GM12872 (cell line): ENCODE data around the gene FHOD1.

Experiments
- TF ChIP-seq, protein P1 (sequence below): IDR thresholded peaks from 3 replicates; pipeline ENCODE4 v1.5.1; 2011; ENCODE audit warnings: low read depth, mild to moderate bottlenecking, low read length, moderate library complexity; ENCODE audit not compliant: insufficient read depth

The FHOD1 gene

GRCh38 chr16:67247192-67248072 lies at the start of gene FHOD1:
FHOD1 (minus strand) TSS chr16:67247481; CDS start chr16:67247410, 71 bp downstream.
- TF ChIP-seq, protein P1, sequence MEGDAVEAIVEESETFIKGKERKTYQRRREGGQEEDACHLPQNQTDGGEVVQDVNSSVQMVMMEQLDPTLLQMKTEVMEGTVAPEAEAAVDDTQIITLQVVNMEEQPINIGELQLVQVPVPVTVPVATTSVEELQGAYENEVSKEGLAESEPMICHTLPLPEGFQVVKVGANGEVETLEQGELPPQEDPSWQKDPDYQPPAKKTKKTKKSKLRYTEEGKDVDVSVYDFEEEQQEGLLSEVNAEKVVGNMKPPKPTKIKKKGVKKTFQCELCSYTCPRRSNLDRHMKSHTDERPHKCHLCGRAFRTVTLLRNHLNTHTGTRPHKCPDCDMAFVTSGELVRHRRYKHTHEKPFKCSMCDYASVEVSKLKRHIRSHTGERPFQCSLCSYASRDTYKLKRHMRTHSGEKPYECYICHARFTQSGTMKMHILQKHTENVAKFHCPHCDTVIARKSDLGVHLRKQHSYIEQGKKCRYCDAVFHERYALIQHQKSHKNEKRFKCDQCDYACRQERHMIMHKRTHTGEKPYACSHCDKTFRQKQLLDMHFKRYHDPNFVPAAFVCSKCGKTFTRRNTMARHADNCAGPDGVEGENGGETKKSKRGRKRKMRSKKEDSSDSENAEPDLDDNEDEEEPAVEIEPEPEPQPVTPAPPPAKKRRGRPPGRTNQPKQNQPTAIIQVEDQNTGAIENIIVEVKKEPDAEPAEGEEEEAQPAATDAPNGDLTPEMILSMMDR: no peak

DNA sequence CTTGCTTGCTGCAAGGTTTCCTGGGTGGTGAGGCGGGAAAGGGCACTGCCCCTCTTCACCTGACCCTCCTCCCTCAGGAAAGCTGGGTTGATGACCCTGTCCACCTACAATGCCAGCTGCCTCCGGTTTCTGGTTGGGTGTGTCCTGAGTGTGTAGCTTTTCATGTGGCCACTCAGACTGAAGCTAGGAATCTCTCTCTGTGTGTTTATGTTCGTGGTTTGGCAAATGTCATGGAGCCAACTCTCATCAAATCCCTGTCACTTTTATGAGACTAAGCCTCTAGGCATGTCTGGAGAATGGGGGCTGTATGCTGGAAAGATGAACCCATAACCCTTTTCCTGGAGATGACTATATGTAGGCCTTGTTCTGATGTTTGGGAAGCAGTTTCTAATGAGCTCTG lies 49.1 kb upstream of the FHOD1 start:
- TF ChIP-seq, protein P1: no peak

DNA sequence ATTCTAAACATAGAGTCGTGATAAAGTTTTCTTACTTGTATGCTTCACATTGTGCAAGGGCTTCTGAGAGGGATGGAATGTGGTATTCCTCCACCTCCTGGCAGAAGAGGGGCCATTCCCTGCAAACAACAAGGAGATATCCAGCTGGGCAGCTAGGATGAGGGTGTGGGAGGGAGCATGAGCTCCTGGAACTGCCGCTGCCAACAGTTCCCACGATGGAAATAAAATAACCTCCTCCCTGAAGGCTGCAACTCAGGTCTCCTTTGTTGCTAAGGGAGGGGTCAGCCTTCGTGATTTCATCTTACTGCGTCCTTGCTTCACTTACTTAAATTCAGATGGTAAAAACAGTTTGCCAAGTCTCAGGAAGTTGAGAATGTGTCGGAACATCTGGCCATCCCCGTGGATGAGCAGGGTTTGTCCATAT lies 47.7 kb upstream of the FHOD1 start:
- TF ChIP-seq, protein P1: no peak

GRCh38 chr16:67294171-67294757 lies 47.0 kb upstream of the FHOD1 start:
- TF ChIP-seq, protein P1: no peak

GRCh38 chr16:67291461-67291860 lies 44.2 kb upstream of the FHOD1 start:
- TF ChIP-seq, protein P1: no peak

GRCh38 chr16:67287960-67288359 lies 40.7 kb upstream of the FHOD1 start:
- TF ChIP-seq, protein P1: no peak

- TF ChIP-seq, protein P1: no peak
These were observed 39.4 kb upstream of the FHOD1 start for GRCh38 chr16:67286441-67287235.
